Measurements from ENCODE around the gene CYTH1.
A peak's percentile ranks its signal among the peaks of the same experiment; 100 is the strongest.

Gene CYTH1

GRCh38 chr17:78804777-78805176 lies 22.7 kb upstream of the CYTH1 start:
- no peak for DNase-seq (ENCODE audit: low spot score)

- no peak for DNase-seq (ENCODE audit: low spot score)
Observed at GRCh38 chr17:78803186-78803845, 21.2 kb upstream of the CYTH1 start.

GRCh38 chr17:78802459-78802858 lies 20.4 kb upstream of the CYTH1 start:
- DNase-seq (ENCODE audit: low spot score): no peak

- DNase-seq (ENCODE audit: low spot score): no peak
Observed at GRCh38 chr17:78802008-78802407, 19.9 kb upstream of the CYTH1 start.

GRCh38 chr17:78800132-78800931 lies 18.3 kb upstream of the CYTH1 start:
- DNase-seq (ENCODE audit: low spot score): no peak

- no peak for DNase-seq (ENCODE audit: low spot score)
Observed at GRCh38 chr17:78798695-78799559, 16.9 kb upstream of the CYTH1 start.

- no peak for DNase-seq (ENCODE audit: low spot score)
Observed at GRCh38 chr17:78797691-78798585, 15.9 kb upstream of the CYTH1 start.

GRCh38 chr17:78797213-78797612 lies 15.1 kb upstream of the CYTH1 start:
- DNase-seq (ENCODE audit: low spot score): no peak

- no peak for DNase-seq (ENCODE audit: low spot score)
Observed at GRCh38 chr17:78796517-78796900, 14.4 kb upstream of the CYTH1 start.

GRCh38 chr17:78795861-78796516 lies 13.9 kb upstream of the CYTH1 start:
- no peak for DNase-seq (ENCODE audit: low spot score)

- no peak for DNase-seq (ENCODE audit: low spot score)
Observed at GRCh38 chr17:78794864-78795640, 13.0 kb upstream of the CYTH1 start.

- no peak for DNase-seq (ENCODE audit: low spot score)
Observed at GRCh38 chr17:78794399-78794798, 12.3 kb upstream of the CYTH1 start.

- DNase-seq (ENCODE audit: low spot score): no peak
Observed at GRCh38 chr17:78793968-78794367, 11.9 kb upstream of the CYTH1 start.

GRCh38 chr17:78793415-78793814 lies 11.3 kb upstream of the CYTH1 start:
- no peak for DNase-seq (ENCODE audit: low spot score)

GRCh38 chr17:78791840-78792709 lies 10.0 kb upstream of the CYTH1 start:
- DNase-seq (ENCODE audit: low spot score): no peak

- no peak for DNase-seq (ENCODE audit: low spot score)
Observed at GRCh38 chr17:78790552-78790951, 8.5 kb upstream of the CYTH1 start.

- peak; percentile 68 for DNase-seq (ENCODE audit: low spot score)
Observed at GRCh38 chr17:78789663-78790181, 7.6 kb upstream of the CYTH1 start.

GRCh38 chr17:78789149-78789662 lies 7.1 kb upstream of the CYTH1 start:
- DNase-seq (ENCODE audit: low spot score): no peak

- DNase-seq (ENCODE audit: low spot score): no peak
Observed at GRCh38 chr17:78788451-78788850, 6.4 kb upstream of the CYTH1 start.

Data from AG20443 (cell line).